ENCODE results near the gene NSD1.
"Not testable (repeated sequence)": the region's sequence is repeated elsewhere in the genome, so short reads cannot be mapped to it uniquely, and the experiment has no call there.

NSD1 gene

DNA sequence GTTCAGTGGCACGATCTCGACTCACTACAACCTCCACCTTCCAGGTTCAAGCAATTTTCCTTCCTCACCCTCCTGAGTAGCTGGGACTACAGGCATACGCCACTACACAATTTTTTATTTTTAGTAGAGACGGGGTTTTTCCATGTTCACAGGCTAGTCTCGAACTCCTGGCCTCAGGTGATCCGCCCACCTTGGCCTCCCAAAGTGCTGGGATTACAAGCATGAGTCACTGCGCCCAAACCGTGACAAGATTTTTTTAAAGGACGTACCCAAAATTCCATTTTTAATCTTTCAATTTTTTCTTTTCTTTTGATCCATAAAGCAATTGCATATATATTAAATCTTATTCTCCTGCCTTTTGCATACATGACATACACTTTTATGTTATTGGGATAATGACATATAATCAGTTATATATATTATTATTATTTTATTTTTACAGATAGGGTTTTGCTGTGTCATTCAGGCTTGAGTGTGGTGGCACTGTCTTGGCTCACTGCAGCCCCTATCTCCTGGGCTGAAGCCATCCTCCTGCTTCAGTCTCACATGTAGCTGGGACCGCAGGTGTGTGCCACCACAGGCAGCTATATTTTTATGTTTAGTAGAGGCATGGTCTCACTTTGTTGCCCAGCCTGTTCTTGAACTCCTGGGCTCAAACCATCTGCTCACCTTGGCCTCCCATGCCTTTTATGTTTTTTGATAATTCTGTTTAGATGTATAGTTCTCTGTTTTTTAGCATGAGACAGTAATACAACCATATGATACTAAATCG lies 98.1 kb downstream of the NSD1 start:
- DNase-seq (ENCODE audit: low read depth in 2 of 2, low spot score in 1 of 2) = no peak

DNA sequence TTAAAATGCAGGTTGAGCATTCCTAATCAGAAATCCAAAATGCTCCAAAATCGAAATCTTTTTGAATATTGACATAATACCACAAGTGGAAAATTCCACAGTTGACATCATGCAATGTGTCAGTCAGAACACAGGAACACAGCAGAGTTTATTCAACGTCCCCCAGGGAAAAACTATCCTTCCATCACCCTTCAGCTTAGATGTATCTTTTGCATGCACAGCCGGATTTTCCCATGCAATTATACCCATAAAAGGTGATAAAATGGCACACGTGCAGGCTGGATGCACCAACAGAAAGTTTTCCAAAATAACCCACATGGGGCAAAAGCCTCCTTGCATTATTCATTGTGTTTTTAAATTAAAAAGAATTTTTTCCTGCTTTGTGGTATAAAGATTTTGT lies 98.8 kb downstream of the NSD1 start:
- no peak for DNase-seq (ENCODE audit: low read depth in 2 of 2, low spot score in 1 of 2)

DNA sequence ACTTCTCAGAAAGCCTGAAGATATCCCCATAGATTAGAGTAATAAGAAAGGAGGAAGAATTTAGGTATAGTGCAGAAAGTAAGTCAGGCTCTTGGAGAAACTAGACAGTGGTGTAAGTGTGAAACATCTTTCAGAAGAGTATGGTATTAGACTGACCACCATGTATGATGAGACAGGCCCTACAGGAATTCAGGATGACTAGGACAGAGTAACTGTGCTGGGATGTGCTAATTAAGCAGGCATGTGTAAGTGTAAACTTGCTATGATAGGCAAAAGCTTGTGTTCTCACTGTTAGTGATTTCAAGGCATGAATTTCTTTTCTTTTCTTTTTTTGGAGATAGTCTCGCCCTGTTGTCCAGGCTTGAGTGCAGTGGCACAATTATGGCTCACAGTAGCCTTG lies 99.2 kb downstream of the NSD1 start:
- no peak for DNase-seq (ENCODE audit: low read depth in 2 of 2, low spot score in 1 of 2)

DNA sequence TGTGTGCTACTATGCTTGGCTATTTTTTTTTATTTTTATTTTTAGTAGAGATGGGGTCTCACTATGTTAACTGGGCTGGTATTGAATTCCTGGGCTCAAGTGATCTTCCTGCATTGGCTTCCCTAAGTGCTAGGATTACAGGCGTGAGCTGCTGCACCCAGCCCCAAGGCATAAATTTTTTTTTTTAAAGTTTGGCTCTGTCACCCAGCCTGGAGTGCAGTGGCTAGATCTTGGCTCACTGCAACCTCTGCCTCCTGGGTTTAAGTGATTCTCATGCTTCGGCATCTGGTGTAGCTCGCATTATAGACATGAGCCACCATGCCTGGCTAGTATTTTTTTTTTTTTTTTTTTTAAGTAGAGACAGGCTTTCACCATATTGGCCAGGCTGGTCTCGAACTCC lies 99.6 kb downstream of the NSD1 start:
- no peak for DNase-seq (ENCODE audit: low read depth in 2 of 2, low spot score in 1 of 2)

DNA sequence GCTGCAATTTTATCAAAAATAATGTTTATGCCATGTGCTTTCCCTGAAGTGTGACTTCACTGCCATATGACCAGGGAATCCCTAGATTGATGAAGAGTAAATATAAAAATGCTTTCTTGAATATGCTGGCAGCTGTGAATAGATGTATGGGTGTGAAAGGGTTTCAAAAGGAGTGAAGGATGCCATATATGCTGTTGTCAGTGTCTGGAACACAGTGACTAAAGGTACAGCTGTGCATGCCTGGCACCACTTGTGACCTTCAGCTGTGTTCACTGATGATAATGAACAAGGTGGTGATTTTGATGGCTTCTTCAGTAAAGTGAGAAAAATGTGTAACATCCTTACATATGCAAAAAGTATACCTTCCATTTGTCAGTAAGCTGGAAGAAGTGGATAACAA lies 100.2 kb downstream of the NSD1 start:
- no peak for DNase-seq (ENCODE audit: low read depth in 2 of 2, low spot score in 1 of 2)

DNA sequence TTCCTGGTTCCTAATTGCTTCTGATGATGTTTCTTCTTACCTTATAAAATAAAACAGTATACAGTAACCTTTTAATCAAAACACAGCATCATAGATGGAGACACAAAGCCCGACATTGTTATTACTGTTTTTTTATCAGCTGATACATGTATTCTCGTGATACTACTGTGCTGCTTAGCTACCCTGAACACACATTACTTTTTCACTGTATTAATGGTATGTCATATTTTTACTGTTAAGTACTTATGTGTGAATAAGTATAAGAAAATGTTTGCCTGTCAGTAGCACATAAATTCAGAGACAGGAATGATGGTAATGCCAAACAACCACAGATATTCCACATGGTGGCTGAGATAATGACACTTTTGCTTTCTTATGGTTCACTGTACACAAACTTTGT lies 101.3 kb downstream of the NSD1 start:
- no peak for DNase-seq (ENCODE audit: low read depth in 2 of 2, low spot score in 1 of 2)

DNA sequence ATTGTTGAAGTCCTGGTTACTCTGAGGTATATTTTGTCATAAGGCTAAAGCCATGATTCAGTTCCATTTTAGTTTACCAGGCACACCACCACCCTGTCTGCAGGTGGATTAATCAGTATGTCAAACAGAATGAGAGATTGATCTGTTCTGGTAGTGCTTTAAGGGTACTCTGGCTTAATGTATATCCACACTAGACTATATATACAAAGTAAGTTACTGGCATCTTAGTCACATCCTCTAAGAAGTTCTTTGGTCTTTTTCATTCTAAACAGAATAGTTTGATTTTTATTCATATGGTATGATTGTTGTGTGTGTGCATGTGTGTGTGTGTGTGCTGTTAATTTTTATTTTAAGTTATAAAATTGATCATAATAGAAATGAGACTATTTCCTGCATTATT lies 108.2 kb downstream of the NSD1 start:
- DNase-seq (ENCODE audit: low read depth in 2 of 2, low spot score in 1 of 2) = no peak

DNA sequence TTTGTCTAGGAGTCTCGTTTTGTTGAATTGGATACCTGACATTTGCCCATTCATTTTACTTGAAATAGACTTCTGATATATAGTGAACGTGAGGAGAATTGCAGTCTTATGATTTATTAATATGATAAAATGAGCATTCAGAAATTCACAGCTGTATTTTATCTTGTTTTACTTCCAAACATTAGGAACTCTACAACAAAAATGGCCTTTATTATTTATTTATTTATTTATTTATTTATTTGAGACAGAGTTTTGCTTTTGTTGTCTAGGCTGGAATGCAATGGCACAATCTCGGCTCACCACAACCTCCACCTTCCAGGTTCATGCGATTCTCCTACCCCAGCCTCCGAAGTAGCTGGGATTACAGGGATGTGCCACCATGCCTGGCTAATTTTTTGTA lies 108.7 kb downstream of the NSD1 start:
- DNase-seq (ENCODE audit: low read depth in 2 of 2, low spot score in 1 of 2) = no peak

DNA sequence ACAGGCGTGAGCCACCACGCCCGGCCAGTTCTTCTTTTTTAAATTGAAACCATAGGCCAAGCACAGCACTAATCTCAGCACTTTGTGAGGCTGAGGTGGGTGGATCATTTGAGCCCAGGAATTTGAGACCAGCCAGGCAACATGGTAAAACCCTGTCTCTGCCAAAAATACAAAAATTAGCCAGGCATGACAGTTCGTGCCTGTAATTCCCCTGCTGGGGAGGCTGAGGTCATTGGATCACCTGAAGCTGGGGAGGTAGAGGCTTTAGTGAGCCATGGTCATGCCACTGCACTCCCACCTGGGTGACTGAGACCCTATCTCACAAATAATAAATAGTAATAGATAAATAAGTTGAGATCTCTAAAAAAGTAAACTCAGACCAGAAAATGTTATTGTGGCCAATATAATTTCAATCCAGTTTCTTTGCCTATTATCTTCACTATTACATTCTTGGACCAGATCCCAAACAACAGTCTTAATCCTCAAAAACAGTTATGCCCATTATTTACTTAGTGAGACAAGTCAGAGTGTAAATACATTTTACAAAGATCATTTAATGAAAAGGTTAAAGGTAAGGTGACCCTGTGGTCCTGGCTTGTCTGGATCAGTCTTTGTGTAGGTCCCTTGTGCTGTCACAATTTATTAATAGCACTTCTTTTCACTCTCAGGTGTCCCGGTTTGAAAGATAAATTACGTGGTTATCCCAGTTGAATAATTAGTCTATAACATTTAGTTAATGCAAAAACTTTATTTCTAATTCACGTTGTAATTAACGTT lies 116.4 kb downstream of the NSD1 start:
- DNase-seq (ENCODE audit: low read depth in 2 of 2, low spot score in 1 of 2) = no peak

DNA sequence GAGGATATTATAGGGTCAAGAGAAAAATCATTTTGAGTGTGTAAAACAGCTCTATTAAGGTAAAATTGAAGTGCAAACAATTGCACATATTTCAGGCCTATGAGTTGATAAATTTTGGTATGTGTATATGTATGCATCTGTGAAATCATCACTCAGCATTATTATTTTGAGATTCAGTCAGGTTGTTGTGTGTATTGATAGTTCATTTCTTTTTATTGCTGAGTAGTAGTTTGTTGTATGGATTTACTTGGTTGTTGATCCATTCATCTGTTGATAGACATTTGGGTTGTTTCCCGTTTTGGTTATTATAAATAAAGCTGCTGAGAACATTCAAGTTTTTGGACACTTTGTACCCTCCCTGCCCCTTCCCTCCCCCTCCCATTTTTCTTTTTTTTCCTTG lies 119.7 kb downstream of the NSD1 start:
- no peak for DNase-seq (ENCODE audit: low read depth in 2 of 2, low spot score in 1 of 2)

DNA sequence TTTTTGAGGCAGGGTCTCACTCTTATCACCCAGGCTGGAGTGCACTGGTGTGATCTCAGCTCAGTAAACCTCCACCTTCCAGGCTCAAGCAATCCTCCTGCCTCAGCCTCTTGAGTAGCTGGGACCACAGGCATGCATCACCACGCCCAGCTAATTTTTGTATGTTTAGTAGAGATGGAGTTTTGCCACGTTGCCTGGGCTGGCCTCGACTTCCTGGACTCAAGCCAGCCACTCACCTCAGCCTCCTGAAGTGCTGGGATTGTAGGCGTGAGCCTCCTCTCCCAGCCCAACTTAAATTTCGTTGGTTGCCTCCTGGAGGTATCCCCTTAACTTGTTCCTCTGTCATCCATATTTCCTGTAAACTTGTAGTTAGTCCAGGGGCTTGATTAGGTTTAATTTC lies 122.7 kb downstream of the NSD1 start:
- DNase-seq (ENCODE audit: low read depth in 2 of 2, low spot score in 1 of 2) = no peak

DNA sequence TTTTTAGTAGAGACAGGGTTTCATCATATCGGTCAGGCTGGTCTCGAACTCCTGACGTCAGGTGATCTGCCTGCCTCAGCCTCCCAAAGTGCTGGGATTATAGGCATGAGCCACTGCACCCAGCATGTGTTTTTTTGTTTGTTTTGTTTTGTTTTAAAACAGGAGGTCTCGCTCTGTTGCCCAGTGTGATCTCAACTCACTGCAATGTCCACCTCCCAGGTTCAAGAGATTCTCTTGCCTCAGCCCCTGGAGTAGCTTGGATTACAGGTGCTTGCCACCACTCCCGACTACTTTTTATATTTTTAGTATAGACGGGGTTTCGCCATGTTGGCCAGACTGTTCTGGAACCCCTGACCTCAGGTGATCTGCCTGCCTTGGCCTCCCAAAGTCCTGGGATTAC lies 125.1 kb downstream of the NSD1 start:
- not testable (repeated sequence) for DNase-seq (ENCODE audit: low read depth in 2 of 2, low spot score in 1 of 2)

DNA sequence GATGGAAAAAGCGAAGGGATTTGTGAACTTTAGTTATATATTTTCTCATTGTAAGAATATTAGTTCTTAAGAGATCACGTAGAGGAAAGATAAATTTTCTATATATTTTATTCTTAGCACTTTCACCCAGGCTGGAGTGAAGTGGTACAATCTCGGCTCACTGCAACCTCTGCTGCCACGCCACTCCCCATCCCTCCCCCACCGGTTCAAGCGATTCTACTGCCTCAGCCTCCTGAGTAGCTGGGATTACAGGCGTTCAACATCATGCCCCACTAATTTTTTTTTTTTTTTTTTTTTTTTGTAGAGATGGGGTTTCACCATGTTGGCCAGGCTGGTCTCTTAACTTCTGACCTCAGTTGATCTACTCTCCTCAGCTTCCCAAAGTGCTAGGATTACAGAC lies 127.4 kb downstream of the NSD1 start:
- DNase-seq (ENCODE audit: low read depth in 2 of 2, low spot score in 1 of 2) = no peak

DNA sequence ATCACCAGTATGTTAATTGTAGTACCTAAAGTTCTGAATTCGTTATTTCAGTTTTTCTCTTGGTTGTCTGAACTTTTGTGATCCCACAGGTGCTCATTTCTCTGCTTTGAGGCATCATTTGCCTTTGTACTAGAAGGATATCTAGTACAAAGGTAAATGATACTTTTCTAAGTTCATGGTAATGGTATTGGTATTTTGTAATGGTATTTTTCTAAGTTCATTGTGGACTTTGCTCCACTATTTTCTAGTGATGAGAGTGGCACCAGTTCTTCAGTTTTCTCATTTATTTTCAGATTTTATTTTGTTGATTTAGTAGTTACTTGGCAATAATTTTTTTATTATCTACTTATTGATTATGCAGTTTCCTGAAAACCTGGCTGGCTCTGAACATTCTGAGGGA lies 127.9 kb downstream of the NSD1 start:
- no peak for DNase-seq (ENCODE audit: low read depth in 2 of 2, low spot score in 1 of 2)

DNA sequence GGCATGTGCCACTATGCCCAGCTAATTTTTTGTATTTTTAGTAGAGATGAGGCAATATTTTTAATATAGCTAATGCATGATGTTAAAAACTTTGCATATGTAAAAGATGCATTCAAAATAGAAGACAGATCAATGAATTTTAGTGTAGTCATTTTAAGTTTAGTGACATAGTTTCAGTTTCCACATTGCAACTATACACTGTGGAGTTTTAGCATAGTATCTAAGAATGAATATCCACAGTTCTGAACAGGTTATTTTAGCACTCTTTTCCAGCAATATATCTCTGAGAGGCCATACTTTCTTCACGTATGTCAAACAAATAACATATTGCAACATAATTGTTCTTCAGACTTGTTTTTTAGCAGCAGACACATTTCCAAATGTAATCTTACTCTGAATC lies 130.6 kb downstream of the NSD1 start:
- DNase-seq (ENCODE audit: low read depth in 2 of 2, low spot score in 1 of 2) = no peak

DNA sequence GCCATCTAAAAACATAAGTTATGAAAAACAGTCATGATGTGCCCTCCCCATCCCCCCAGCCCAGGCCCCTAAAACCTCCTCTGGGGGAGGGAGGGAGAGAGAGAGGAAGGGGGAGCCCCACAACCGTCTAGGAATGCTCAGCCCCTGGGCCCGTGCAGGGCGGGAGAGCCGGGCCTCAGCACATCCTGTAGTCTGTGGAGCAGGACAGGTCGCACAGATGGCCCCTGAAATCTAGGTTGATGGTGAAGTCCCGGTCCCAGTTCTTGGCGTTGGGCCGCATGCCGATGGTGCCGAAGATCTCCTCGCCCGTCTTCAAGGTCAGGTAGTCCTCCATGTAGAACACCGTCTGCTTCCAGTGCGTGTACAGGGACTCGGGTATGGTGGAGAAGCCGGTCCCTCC lies 131.8 kb downstream of the NSD1 start:
- no peak for DNase-seq (ENCODE audit: low read depth in 2 of 2, low spot score in 1 of 2)

DNA sequence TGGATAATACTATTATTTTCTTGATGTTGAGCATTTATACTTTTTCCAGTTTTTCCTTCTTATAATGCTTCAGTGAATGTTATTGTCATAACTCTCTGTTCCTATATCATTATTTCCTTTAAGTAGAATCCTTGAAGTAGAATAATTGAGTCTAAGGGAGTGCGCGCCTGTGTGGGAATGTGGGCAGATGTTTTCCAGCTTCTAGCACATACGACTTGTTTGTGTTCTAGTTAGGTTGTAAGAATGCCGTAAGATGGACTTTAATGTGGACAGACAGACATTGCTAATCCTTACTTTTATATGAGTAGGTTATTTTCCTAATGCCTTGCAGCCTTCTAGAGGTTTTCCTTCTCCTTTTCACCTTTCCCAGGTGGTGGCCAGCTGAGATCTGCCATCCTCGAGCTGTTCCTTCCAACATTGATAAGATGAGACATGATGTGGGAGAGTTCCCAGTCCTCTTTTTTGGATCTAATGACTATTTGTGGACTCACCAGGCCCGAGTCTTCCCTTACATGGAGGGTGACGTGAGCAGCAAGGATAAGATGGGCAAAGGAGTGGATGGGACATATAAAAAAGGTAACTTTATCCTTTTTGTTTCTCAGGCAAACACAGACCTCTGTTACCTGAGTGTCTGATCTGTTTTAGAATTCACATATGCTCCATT lies 135.8 kb downstream of the NSD1 start:
- no peak for DNase-seq (ENCODE audit: low read depth in 2 of 2, low spot score in 1 of 2)

DNA sequence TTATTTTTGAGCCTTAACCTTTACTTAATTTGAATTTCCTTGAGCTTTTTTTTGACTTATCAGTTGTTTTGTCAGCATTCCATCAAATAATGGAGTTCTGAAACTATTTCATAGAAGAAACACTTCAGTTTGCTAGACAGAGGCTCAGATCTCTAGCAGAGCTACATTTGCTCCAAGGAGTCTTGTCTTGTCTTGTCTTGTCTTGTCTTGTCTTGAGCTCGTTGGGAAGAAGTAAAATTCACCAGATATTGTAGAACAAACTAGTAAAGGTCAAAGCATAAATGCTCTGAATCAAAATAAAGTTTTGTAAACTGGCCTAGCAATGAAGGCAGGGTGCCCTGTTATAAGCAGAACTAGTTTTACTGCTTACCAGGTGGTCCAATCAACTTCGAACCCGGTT lies 136.4 kb downstream of the NSD1 start:
- no peak for DNase-seq (ENCODE audit: low read depth in 2 of 2, low spot score in 1 of 2)

DNA sequence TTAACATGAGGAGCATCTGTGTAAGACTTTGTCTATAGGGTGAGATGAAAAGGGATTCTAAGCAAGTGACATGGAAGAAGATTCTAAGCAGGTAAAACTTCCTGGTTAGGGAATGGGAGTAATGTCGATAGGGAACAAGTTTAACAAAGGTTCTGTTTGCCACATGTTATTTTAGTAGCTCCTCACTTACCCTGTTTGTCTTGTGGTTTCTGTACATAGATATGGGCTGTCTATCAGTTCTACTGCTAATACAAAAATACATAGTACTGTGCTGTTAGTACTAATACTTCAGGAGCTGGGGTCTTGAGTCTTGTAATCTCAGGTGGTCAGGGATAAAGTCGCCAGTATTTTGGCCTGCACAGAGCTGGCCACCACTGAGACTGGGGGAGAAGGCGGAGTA lies 137.1 kb downstream of the NSD1 start:
- no peak for DNase-seq (ENCODE audit: low read depth in 2 of 2, low spot score in 1 of 2)

DNA sequence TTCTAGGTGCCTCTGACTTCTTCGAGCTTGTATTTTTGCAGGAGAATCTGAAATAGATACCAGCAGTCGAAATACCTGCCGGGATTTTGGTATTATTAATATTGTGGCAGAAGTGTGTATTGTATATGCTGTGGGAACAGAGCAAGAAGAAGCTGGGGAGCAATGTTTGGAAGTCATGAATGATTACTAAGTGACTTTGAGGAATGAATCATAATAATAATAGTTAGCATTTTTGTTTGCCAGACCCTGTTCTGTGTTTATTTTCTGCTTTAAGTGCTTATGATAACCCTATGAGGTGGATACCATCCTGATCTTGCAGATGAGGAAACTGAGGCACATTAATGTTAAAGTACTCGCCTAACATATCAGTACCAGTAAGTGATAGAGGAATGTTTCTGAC lies 137.5 kb downstream of the NSD1 start:
- no peak for DNase-seq (ENCODE audit: low read depth in 2 of 2, low spot score in 1 of 2)

DNA sequence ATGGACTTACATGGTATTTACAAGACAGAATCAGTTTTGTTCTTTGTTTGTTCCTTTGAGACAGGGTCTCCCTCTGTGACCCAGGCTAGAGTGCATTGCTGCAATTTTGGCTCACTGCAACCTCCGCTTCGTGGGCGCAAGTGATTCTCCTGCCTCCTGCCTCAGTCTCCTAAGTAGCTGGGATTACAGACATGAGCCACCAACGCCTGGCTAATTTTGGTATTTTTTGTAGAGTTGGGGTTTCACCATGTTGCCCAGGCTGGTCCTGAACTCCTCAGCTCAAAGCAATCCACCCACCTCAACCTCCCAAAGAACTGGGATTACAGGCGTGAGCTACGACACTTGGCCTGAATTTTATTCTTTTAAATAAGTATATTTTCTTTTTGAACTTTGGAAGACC lies 142.3 kb downstream of the NSD1 start:
- no peak for DNase-seq (ENCODE audit: low read depth in 2 of 2, low spot score in 1 of 2)

DNA sequence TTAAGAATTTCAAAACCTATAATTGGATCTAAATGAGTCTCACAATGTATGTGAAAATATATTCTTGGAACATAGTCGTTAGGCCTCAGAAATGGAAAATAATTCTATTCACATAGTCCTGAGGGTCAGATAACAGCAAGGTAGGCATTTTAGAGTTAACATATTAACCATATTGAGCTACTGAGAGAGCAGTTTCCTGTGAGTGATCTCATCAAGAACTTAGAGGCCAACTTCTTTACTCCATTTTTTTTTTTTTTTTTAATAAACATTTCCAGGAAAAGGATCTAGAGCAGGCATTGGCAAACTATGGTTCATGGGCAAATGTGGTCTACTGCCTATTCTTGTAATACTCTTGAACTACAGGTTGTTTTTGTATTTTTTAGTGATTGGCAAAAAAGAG lies 143.3 kb downstream of the NSD1 start:
- no peak for DNase-seq (ENCODE audit: low read depth in 2 of 2, low spot score in 1 of 2)
